GM18507 (cell line): ENCODE data around the gene STXBP4.

ENCODE experiments used
- DNase-seq: peaks from one replicate; pipeline ENCODE4 v3.0.0; 2011; ENCODE audit warnings: low read depth; ENCODE audit not compliant: insufficient read length; ENCODE audit errors: extremely low spot score
- FAIRE-seq: peaks from 2 replicates; lab custom pipeline; 2011; peaks lifted over from hg19 to GRCh38; lab: Jason Lieb, UNC

The STXBP4 gene

DNA sequence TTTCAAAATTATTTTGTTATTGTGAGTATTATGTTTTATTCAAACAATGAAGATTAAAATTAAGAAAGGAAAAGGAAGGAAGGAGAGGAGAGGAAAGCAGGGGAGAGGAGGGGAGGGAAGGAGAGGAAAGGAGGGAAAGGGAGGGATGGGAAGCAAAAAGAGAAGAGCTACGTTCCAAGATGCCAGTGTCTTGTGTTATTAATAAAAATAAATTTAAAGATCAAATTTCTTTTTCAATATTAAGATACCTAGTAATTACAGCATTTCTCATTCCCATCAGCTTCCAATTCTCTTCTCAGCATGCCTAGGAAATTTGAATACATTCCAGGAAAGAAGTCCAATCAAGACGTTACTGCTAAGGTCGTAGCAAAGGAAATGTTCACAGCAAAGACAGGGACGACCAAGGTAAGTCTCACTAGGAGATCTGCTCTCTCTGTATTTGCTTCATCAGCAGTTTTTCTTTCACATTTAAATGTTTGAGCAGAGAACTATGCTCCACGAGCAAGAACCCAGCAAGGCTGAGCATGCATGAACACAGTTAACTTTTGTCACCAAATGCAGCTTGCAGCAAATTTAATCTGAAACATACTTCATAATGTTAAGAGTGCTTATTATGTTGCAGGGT is 232.9 kb downstream of the STXBP4 start:
- FAIRE-seq, result no peak
- no peak for DNase-seq

DNA sequence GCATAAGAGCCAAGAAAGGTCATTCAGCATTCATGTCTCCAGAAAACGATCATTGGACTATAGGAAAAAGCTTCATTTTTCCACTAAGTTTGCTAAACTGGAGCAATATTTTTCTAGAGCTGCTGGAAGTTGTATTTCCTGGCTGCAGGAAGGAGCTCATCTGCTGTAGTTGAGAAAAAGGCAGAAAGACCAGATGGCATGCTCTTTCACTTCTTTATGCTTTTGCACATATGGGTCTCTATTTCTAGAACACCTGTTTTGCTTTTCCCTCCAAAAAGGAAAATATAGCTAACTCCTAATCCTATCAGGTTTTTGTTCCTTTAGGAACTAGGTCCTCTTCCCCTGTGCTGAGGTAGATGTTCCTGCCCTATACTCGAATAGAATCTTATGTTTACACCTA is 234.3 kb downstream of the STXBP4 start:
- DNase-seq, result no peak
- FAIRE-seq, result no peak

DNA sequence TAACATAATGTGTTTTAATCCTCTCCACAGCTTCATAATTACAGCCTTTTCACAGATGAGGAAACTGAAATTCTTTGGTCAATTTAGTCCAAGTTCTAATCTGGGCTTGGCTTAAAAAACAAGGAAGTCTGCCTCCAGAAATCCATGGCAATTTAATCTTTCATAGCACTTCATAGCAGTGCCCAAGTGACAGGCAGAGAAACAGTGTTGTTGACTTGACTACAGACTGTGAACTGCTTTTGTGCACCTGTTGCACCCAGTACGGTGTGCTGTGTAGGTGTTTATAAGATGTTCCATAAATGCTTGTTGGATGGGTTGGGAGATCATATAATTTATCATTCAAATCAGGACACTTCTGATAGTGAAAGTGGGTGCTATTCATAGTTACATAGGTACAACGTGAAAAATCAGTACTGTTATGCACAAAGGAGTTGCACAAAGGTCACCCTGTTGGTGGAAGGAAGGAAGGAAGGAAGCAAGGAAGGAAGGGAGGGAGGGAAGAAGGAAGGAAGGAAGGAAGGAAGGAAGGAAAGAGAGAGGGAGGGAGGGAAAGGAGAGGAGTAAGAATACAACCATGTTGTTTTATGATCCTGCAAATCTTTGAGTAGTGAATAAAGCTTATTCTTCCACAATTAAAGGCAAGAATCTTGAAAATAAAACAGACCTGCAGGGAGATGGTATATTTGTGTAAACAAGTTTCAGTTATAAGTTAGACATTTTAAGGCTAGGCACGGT is 239.7 kb downstream of the STXBP4 start:
- FAIRE-seq, result no peak

DNA sequence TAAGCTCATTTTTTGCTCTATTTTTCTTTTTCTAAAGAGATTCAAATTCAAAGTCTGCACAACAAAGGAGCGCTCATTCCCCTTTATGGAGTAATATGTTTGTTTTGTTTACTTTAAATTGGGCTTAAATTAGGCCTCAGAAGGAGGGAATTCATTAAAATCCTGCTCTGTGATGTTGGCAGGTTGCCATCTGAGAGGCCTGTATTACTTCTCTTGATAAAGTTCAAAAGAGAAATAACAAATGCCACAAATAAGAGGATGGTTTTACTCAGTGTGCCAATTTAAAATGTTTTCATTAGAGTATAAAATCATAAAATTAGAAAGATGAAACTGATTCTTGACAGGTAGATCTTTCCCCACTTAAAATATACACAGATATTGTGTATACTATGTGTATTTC is 241.7 kb downstream of the STXBP4 start:
- DNase-seq (no peak), FAIRE-seq (no peak)

More for the DNA sequence above, 239.7 kb downstream of the STXBP4 start:
- DNase-seq, result no peak

DNA sequence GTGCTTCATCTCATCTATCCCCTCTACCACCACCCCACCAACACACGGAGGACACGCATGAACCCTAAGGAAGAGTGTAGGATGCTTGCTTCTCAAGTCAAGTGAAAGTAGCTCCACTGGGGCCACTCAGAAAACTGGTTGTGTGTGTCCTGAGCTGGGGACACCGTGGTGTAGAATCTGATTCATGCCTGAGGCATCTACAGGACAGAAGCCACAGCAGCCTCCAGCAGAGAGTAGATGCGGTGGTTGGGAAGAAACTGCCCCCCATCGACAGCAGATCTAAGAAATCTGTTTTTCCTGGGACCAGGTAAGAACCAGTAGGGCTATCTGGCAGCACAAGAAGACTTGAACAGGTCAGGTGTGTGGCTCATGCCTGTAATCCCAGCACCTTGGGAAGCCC is 244.3 kb downstream of the STXBP4 start:
- FAIRE-seq (no peak), DNase-seq (no peak)

DNA sequence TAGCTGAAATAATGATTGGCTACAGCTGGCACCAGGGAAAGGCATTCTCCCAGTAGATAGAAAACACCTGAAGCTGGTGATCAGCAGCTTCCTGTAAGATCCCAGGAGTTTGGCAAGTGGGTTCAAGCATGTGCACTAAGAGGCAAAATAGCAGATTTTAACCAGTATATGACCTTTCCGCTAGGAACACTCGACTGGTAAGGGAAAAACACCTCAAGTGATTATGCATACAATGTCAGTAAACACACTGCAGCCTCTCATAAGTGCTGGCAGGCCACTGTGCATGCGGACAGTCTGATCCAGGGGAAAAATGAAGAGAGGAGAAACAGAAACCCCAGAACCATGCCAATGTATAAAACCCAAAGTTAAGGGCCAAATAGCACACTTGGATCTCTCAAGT is 247.1 kb downstream of the STXBP4 start:
- no peak for DNase-seq

DNA sequence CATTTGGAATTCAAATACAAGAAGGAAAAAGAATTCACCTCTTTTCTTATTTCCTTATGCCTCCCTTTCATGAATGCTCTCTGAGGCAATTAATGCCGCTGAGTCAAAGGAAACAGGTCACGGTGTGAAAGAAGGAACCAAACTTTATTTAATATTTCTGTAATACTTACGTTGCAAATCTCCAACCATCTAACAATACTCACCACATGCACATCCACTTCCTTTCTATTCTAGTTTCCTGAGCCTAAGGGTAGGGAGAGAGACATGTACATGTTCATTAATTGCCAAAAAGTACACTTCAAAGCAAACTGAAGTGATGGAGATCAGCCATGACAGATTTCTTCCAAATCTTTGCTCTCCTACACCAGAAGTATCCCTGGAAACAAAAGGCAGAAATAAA is 248.3 kb downstream of the STXBP4 start:
- no peak for FAIRE-seq
- DNase-seq, result no peak

More for the DNA sequence above, 247.1 kb downstream of the STXBP4 start:
- FAIRE-seq, result no peak

DNA sequence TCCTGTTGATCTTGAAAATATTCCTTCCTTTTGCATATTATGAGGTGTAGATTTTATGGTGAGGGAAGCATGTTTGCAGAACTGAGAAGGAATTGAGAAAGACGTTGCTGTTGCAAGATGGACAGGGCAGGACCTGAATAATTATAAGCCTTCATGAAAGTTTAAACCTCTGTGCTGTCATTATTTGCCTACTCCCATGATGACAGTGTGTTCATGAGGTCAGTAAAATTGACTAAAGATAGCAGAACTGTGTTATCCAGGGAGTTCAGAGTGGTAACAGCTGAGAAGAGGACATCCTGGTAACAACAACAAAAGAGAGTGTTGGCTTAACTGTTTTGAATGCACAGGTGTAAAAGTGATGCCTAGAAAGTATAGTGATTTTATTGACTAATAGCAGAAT is 250.9 kb downstream of the STXBP4 start:
- no peak for DNase-seq

DNA sequence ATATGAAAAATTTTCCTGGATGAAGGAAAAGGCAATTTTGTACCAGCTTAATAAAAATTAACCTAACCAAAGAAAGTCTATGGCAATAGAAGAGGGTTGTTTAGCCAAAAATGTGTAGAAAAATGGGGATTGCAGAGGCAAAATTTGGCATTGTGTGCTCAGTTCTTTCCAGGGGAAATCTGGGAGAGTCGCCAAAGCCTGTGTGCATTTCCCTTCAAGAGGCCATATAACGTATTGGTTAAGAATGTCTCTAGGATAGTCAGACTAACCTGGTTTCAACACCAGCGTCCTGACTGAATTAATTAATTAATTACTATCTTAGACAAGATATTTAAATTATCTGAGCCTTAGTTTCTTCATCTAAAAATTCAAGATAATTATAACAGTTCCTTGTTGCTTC is 251.4 kb downstream of the STXBP4 start:
- FAIRE-seq (no peak), DNase-seq (no peak)

More for the DNA sequence above, 250.9 kb downstream of the STXBP4 start:
- FAIRE-seq, result no peak
